PC-3 (cell line): ENCODE measurements around the gene DLL4. TPM values are rescaled to one million over a fixed set of nuclear protein-coding genes. Genes with fewer than 3 reads are reported as not detected.

Experiments used
- ATAC-seq: fragments of 200-7000 bp; cut with Tn5 transposase; 2 replicates; pipeline ENCODE4 v1.9.1; 2020; ENCODE audit warnings: mild to moderate bottlenecking, moderate library complexity
- BruUV-seq: library from RNA; stranded (reverse); fragments of 400-500 nt; replicated peaks from 2 replicates; lab custom pipeline; 2021; lab: Mats Ljungman, UMichigan
- CTCF ChIA-PET: fragments of 300-600 bp; sonication (Branson Sonifier 250); formaldehyde crosslinking; loops from one replicate; lab custom pipeline; 2022; ENCODE audit warnings: antibody characterized with exemption; lab: Charles Lee
- POLR2A ChIA-PET: fragments of 300-600 bp; sonication (Branson Sonifier 250); formaldehyde crosslinking; loops from one replicate; lab custom pipeline; 2022; ENCODE audit warnings: antibody characterized with exemption; ENCODE audit not compliant: unreplicated experiment; lab: Charles Lee
- DNase-seq: peaks from one replicate; pipeline ENCODE4 v3.0.0-alpha.2; 2015
- H2AFZ ChIP-seq: fragments of 300-600 bp; sonication (generic); 2 replicates; pipeline ENCODE4 v1.6.0; 2016; ENCODE audit warnings: antibody characterized with exemption, low read length
- H3F3A ChIP-seq: fragments of 300-600 bp; sonication (generic); one replicate; pipeline ENCODE4 v1.6.0; 2017; ENCODE audit warnings: antibody characterized with exemption, low read length, control low read depth, mild to moderate bottlenecking; ENCODE audit not compliant: unreplicated experiment
- H3K27ac ChIP-seq: fragments of 300-600 bp; sonication (generic); 2 replicates; pipeline ENCODE4 v1.5.1; 2016; ENCODE audit warnings: mild to moderate bottlenecking, low read length
- H3K27me3 ChIP-seq: fragments of 300-600 bp; sonication (generic); 2 replicates; pipeline ENCODE4 v1.6.1; 2016; ENCODE audit warnings: low read length, mixed read lengths
- H3K36me3 ChIP-seq: fragments of 300-600 bp; sonication (generic); 2 replicates; pipeline ENCODE4 v1.6.1; 2016; ENCODE audit warnings: low read depth, mixed run types, low read length, mixed read lengths
- H3K4me1 ChIP-seq: fragments of 300-600 bp; sonication (generic); 2 replicates; pipeline ENCODE4 v1.5.1; 2016; ENCODE audit warnings: low read length; ENCODE audit not compliant: insufficient read depth
- H3K4me2 ChIP-seq: fragments of 300-600 bp; sonication (generic); 2 replicates; pipeline ENCODE4 v1.6.0; 2016; ENCODE audit warnings: low read length
- H3K4me3 ChIP-seq: fragments of 300-600 bp; sonication (generic); 2 replicates; pipeline ENCODE4 v1.5.1; 2016; ENCODE audit warnings: mild to moderate bottlenecking, low read length, mixed read lengths
- H3K79me2 ChIP-seq: fragments of 300-600 bp; sonication (generic); 2 replicates; pipeline ENCODE4 v1.6.1; 2017; ENCODE audit warnings: low read length, mixed read lengths
- H3K9ac ChIP-seq: fragments of 300-600 bp; sonication (generic); 2 replicates; pipeline ENCODE4 v1.6.0; 2016; ENCODE audit warnings: mild to moderate bottlenecking, low read length
- H3K9me2 ChIP-seq: fragments of 300-600 bp; sonication (generic); replicated peaks from 2 replicates; pipeline ENCODE4 v1.6.1; 2016; ENCODE audit warnings: mixed run types, low read length, mixed read lengths
- H3K9me3 ChIP-seq: fragments of 300-600 bp; sonication (generic); 2 replicates; pipeline ENCODE4 v1.6.1; 2016; ENCODE audit warnings: low read length, mixed read lengths
- H4K20me1 ChIP-seq: fragments of 300-600 bp; sonication (generic); 2 replicates; pipeline ENCODE4 v1.6.1; 2016; ENCODE audit warnings: low read length, mixed read lengths
- EZH2 ChIP-seq: fragments of 300-600 bp; sonication (generic); IDR thresholded peaks from one replicate; pipeline ENCODE4 v1.6.1; 2017; ENCODE audit warnings: antibody characterized with exemption, mild to moderate bottlenecking, low read length; ENCODE audit not compliant: unreplicated experiment
- EZH2phosphoT487 ChIP-seq: fragments of 300-600 bp; sonication (generic); IDR thresholded peaks from 2 replicates; pipeline ENCODE4 v1.6.1; 2018; ENCODE audit warnings: mild to moderate bottlenecking, antibody characterized with exemption, low read length, borderline replicate concordance
- intact Hi-C: fragments of 100-400 bp; cut with micrococcal nuclease; formaldehyde crosslinking; loops from 2 replicates; pipeline ENCODE4 v1.9.0; 2023
- total RNA-seq: library from RNA; depleted of rRNA; stranded (reverse); fragments of >200 nt; gene quantifications from 2 replicates; pipeline ENCODE4 v1.2.3, GENCODE V29; 2014
- TF ChIP-seq, protein P1 (sequence below): fragments of 300-600 bp; sonication (generic); conservative IDR thresholded peaks from 2 replicates; pipeline ENCODE4 v1.5.1; 2017; ENCODE audit warnings: antibody characterized with exemption, low read depth, mild to moderate bottlenecking, low read length

DLL4 gene
- total RNA-seq, 1 experiment from 2014 or later: 2.2 TPM

DNA sequence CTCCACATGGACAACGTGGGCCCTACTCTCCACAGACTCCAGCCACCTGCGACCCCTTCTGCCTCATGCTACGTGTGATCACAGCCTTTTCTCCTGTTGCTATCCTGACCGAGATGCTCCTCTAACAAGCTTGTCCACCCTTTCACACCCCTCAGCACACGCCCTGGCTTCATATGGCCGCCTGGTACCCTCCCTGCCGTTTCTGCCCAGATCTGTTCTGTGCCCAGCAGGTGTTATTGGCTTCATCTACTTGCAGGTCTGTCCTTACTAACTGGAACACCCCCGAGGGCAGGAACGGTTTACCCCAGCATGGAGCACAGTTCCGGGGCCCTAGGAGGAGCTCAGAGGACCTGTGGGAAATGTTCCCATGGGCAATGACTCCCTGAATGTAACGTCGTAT is 34.1 kb downstream of the DLL4 start:
- Histone ChIP-seq H3K4me2 (no peak overlapping the region), H3K4me1 (peaks cover 11% of the 10 kb centered on the region), H3K27me3 (no peaks in the 10 kb centered on the region), H3K9ac (no peak overlapping the region), H3K4me3 (no peak overlapping the region), H3K79me2 (no peaks in the 10 kb centered on the region), H3K9me3 (no peaks in the 10 kb centered on the region), H2AFZ (no peak overlapping the region), H3K27ac (no peak overlapping the region), H3K36me3 (no peaks in the 10 kb centered on the region), H3F3A (no peaks in the 10 kb centered on the region), H3K9me2 (no peaks in the 10 kb centered on the region), H4K20me1 (no peaks in the 10 kb centered on the region)
- BruUV-seq: no TSS peak
- ChIA-PET CTCF (no interaction called here), POLR2A (no interaction called here)
- TF ChIP-seq EZH2phosphoT487: no peak
- TF ChIP-seq, protein P1, sequence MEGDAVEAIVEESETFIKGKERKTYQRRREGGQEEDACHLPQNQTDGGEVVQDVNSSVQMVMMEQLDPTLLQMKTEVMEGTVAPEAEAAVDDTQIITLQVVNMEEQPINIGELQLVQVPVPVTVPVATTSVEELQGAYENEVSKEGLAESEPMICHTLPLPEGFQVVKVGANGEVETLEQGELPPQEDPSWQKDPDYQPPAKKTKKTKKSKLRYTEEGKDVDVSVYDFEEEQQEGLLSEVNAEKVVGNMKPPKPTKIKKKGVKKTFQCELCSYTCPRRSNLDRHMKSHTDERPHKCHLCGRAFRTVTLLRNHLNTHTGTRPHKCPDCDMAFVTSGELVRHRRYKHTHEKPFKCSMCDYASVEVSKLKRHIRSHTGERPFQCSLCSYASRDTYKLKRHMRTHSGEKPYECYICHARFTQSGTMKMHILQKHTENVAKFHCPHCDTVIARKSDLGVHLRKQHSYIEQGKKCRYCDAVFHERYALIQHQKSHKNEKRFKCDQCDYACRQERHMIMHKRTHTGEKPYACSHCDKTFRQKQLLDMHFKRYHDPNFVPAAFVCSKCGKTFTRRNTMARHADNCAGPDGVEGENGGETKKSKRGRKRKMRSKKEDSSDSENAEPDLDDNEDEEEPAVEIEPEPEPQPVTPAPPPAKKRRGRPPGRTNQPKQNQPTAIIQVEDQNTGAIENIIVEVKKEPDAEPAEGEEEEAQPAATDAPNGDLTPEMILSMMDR: no peak
- no peak for TF ChIP-seq EZH2
- DNase-seq: no peak
- ATAC-seq: no peak
- intact Hi-C loops: no loop called here

DNA sequence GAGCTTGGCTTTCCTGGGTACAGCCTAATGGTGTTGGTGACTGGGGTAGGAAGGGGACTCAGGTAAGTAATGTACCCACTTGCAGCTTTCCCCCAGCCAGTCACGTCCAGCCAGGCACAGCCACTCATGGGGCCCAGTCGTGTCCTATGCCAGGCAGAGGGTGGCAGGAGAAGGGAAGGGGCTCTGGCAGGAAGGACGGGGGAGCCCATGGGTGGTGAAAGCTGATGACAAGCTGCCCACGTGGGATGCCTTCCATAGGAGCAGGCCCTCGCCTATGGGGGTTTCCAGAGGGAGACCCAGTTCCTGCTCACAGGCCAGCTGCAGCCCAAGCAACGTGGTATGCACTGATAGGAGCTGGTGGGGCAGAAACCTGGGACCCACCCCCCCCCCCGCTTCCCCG is 34.9 kb downstream of the DLL4 start:
- Histone ChIP-seq H4K20me1 (no peaks in the 10 kb centered on the region), H2AFZ (no peak overlapping the region), H3K9me3 (no peaks in the 10 kb centered on the region), H3K79me2 (no peaks in the 10 kb centered on the region), H3K27ac (no peak overlapping the region), H3K36me3 (no peaks in the 10 kb centered on the region), H3K27me3 (no peaks in the 10 kb centered on the region), H3K9ac (no peak overlapping the region), H3K9me2 (no peaks in the 10 kb centered on the region), H3K4me1 (peaks cover 20% of the 10 kb centered on the region), H3K4me3 (no peak overlapping the region), H3K4me2 (no peak overlapping the region), H3F3A (no peaks in the 10 kb centered on the region)
- POLR2A ChIA-PET: no interaction called here
- TF ChIP-seq EZH2: no peak
- TF ChIP-seq EZH2phosphoT487: no peak
- TF ChIP-seq, protein P1: no peak
- DNase-seq (no peak), ATAC-seq (no peak)
- CTCF ChIA-PET: interaction anchor here (2.1 kb wide), 1 partner anchor 23 kb away, joined by 5 read pairs; no protein-coding TSS in a partner anchor
- intact Hi-C loops: no loop called here
- BruUV-seq: no TSS peak

DNA sequence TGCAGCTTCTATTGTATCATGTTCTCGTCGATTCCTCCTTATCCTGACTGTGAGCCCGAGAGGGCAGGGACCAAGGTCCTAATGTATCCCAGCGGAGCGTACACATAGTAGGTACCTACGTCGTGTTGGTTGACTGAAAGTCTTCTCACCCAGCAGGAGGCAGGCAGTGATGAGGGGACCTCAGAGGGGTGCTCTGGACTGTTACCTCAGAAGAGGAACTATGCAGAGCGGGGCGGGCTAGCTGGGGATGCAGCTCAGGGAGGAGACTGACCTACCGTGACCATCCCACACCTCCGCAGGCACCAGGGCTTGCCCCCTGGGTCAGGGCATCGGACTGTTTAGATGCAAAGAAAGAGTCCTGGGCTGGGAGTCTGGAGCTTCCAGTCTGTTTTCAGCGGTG is 35.5 kb downstream of the DLL4 start:
- Histone ChIP-seq H3K9me2 (no peaks in the 10 kb centered on the region), H3K9me3 (no peaks in the 10 kb centered on the region), H3K4me3 (no peak overlapping the region), H3K27me3 (no peaks in the 10 kb centered on the region), H3K9ac (no peak overlapping the region), H3K4me1 (peaks cover 23% of the 10 kb centered on the region), H3F3A (no peaks in the 10 kb centered on the region), H3K4me2 (no peak overlapping the region), H3K36me3 (no peaks in the 10 kb centered on the region), H2AFZ (no peak overlapping the region), H3K79me2 (no peaks in the 10 kb centered on the region), H4K20me1 (no peaks in the 10 kb centered on the region), H3K27ac (no peak overlapping the region)
- ATAC-seq (no peak), DNase-seq (no peak)
- POLR2A ChIA-PET: interaction anchor here (1.3 kb wide), 1 partner anchor 11 kb away, joined by 4 read pairs; the partner anchor contains the start of gene CHAC1
- intact Hi-C loops: no loop called here
- BruUV-seq: no TSS peak
- CTCF ChIA-PET: interaction anchor here (0.7 to 2.1 kb wide), 2 partner anchors 19 to 23 kb away, joined by 3 to 5 read pairs; no protein-coding TSS in a partner anchor
- TF ChIP-seq, protein P1: no peak
- no peak for TF ChIP-seq EZH2phosphoT487
- no peak for TF ChIP-seq EZH2
